Muscle of leg (tissue), 11 donors: ENCODE measurements around the gene NFE2L3. TPM values are rescaled to one million over a fixed set of nuclear protein-coding genes. Genes with fewer than 3 reads are reported as not detected.
"Not testable (repeated sequence)": the region's sequence is repeated elsewhere in the genome, so short reads cannot be mapped to it uniquely, and the experiment has no call there.

Experiments used
- DNase-seq: peaks from one replicate; pipeline ENCODE4 v3.0.0; 2013
- H3K27ac ChIP-seq: one replicate; pipeline ENCODE4 v1.5.1; 2013; ENCODE audit warnings: mild to moderate bottlenecking, low read length, control low read depth
- H3K27me3 ChIP-seq: one replicate; pipeline ENCODE4 v1.6.1; 2013; ENCODE audit warnings: low read length; ENCODE audit not compliant: control insufficient read depth, insufficient read depth
- H3K36me3 ChIP-seq: one replicate; pipeline ENCODE4 v1.6.1; 2013; ENCODE audit warnings: low read length; ENCODE audit not compliant: control insufficient read depth, insufficient read depth
- H3K4me1 ChIP-seq: one replicate; pipeline ENCODE4 v1.6.1; 2013; ENCODE audit warnings: low read length; ENCODE audit not compliant: control insufficient read depth, insufficient read depth
- H3K4me3 ChIP-seq: one replicate; pipeline ENCODE4 v1.5.1; 2013; ENCODE audit warnings: low read length, control low read depth
- H3K9me3 ChIP-seq: replicated peaks from 2 replicates; pipeline ENCODE4 v1.6.1; 2013; ENCODE audit warnings: low read depth, low read length; ENCODE audit not compliant: control insufficient read depth
- WGBS: methylation state at CpG from one replicate; pipeline ENCODE4 v1.1.5; 2013; ENCODE audit warnings: missing lambda C conversion rate; ENCODE audit not compliant: insufficient coverage; 5-methylcytosine and 5-hydroxymethylcytosine counted together
- polyA plus RNA-seq, 8 donors: library from polyadenylated mRNA; unstranded; fragments of 120-200 nt; gene quantifications; one replicate each; pipeline versions ENCODE4 v1.2.1 to v1.2.3, GENCODE V29; 2013; ENCODE audit warnings: inconsistent platforms in 1 of 8, low replicate concordance in 1 of 8; ENCODE audit not compliant: insufficient read length in 8 of 8, insufficient read depth in 1 of 8
- total RNA-seq: library from RNA; stranded (reverse); fragments of 120-200 nt; gene quantifications from one replicate; pipeline ENCODE4 v1.2.4, GENCODE V29; 2013

The NFE2L3 gene
- total and polyA plus RNA-seq, 9 donors = 0.44 to 6.4 (median 2.5) TPM

GRCh38 chr7:26166684-26167266 lies 14.8 kb downstream of the NFE2L3 start:
- Histone ChIP-seq H3K27ac (no peak overlapping the region), H3K36me3 (no peaks in the 10 kb centered on the region), H3K27me3 (no peaks in the 10 kb centered on the region), H3K4me3 (no peak overlapping the region), H3K4me1 (no peaks in the 10 kb centered on the region), H3K9me3 (no peaks in the 10 kb centered on the region)
- 77% methylated on average over 3 of the region's 5 CpGs for WGBS
- DNase-seq = no peak

DNA sequence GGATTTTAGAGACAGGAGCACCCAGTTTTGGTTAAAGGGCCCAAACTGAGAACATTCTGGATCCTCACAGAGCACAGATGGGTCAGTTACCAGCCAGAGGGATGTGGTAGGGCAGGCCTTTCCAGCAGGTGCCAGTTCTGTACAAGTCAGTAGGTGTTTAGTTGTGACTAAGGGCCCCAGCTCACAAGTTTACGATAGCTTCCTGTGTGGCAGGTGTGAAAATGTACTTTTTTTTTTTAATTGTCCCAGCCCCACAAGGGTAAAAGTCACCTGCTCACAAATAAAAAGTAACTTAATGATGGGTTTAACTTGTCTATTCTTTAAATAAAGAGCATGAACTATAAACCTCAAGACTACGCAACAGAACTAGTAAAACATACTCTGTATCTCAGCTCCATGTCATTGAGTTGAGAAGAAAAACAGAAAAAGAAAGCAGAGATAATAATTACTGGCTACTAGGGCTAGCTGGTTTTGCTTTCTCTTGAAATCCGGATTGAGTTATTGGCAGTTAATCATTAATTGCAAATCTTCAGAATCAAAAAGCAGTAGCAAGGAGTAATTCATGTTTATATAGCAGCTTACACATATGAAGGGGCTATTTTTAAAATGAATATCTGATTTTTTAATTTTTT lies 15.4 kb downstream of the NFE2L3 start:
- WGBS = no CpG with 5 or more reads among the region's 3 CpGs
- Histone ChIP-seq H3K36me3 (no peaks in the 10 kb centered on the region), H3K27ac (no peak overlapping the region), H3K27me3 (no peaks in the 10 kb centered on the region), H3K4me1 (no peaks in the 10 kb centered on the region), H3K9me3 (no peaks in the 10 kb centered on the region), H3K4me3 (no peak overlapping the region)
- no peak for DNase-seq

DNA sequence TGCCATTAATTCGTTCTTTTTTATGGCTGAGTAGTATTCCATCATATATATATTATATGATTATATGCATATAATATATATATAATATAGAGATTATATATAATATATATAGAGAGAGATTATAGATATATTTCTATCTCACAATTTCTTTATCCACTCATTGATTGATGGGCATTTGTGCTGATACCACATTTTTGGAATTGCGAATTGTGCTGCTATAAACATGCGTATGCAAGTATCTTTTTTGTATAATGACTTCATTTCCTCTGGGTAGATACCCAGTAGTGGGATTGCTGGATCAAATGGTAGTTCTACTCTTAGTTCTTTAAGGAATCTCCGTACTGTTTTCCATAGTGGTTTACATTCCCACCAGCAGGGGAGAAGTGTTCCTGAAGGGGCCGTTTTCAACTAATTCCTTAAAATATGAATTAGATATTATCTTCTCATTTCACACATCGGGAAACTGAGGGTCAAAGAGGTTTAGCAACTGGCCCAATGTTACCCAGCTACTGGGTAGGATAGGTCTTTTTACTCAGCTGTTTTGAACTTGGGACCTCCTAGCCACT lies 16.5 kb downstream of the NFE2L3 start:
- Histone ChIP-seq H3K4me3 (no peak overlapping the region), H3K27ac (no peak overlapping the region), H3K4me1 (no peaks in the 10 kb centered on the region), H3K9me3 (no peaks in the 10 kb centered on the region), H3K36me3 (no peaks in the 10 kb centered on the region), H3K27me3 (no peaks in the 10 kb centered on the region)
- WGBS = no CpG with 5 or more reads among the region's 6 CpGs
- no peak for DNase-seq

DNA sequence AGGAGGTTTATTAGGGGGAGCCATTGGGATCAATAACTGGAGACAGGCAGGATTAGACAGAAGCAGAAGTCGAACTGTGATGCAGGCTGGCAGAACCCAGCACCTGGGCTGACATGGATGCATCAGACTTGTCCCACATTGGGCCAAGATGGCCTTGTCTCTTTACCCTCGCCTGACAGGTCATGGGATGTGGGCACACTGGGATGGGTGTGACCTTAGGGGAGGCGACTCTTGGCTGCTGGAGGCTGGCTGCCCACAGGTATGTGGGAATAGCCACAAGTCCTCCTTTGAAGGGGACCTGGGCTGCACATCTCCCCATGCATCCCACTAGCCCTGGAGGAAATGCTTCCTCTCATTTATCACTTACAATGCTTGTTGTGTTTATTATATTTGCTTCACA lies 17.3 kb downstream of the NFE2L3 start:
- Histone ChIP-seq H3K27me3 (no peaks in the 10 kb centered on the region), H3K9me3 (no peaks in the 10 kb centered on the region), H3K27ac (no peak overlapping the region), H3K36me3 (no peaks in the 10 kb centered on the region), H3K4me3 (no peak overlapping the region), H3K4me1 (no peaks in the 10 kb centered on the region)
- no peak for DNase-seq
- WGBS = 71% methylated on average over 1 of the region's 3 CpGs

GRCh38 chr7:26170663-26171062 lies 18.7 kb downstream of the NFE2L3 start:
- H3K4me3 ChIP-seq = no peak overlapping the region
- H3K27ac ChIP-seq = no peak overlapping the region
- H3K4me1 ChIP-seq = no peaks in the 10 kb centered on the region
- no peaks in the 10 kb centered on the region for H3K27me3 ChIP-seq
- no peaks in the 10 kb centered on the region for H3K36me3 ChIP-seq
- no peak for DNase-seq
- H3K9me3 ChIP-seq = no peaks in the 10 kb centered on the region
- no CpG with 5 or more reads among the region's 1 CpG for WGBS

DNA sequence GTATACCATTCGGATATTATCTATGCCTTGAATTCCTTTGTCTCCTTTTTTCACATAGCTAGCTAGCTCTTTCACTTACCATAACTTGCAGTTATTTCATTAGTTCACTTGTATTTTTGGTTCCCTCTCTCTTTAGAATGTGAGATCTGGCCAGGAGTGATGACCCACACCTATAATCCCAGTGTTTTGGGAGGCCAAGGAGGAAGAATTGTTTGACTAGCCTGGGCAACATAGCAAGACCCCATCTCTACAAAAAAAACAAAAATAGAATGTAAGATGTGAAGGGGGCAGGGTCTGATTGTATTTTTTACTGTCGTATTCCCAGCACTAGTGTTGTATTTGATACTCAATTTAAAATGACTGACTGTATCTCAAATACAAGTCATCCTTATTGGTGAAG lies 19.6 kb downstream of the NFE2L3 start:
- H3K4me3 ChIP-seq = no peak overlapping the region
- DNase-seq = no peak
- H3K27me3 ChIP-seq = no peaks in the 10 kb centered on the region
- H3K36me3 ChIP-seq = no peaks in the 10 kb centered on the region
- H3K27ac ChIP-seq = no peak overlapping the region
- no CpG with 5 or more reads among the region's 2 CpGs for WGBS
- H3K4me1 ChIP-seq = no peaks in the 10 kb centered on the region
- H3K9me3 ChIP-seq = no peaks in the 10 kb centered on the region

- no peak for DNase-seq
- Histone ChIP-seq H3K4me1 (no peaks in the 10 kb centered on the region), H3K27me3 (no peaks in the 10 kb centered on the region), H3K4me3 (no peak overlapping the region), H3K36me3 (no peaks in the 10 kb centered on the region), H3K27ac (no peak overlapping the region), H3K9me3 (no peaks in the 10 kb centered on the region)
- WGBS = no CpG with 5 or more reads among the region's 1 CpG
These were observed 20.1 kb downstream of the NFE2L3 start for GRCh38 chr7:26172048-26172447.

- not testable (repeated sequence) for H3K4me1 ChIP-seq, DNase-seq, H3K36me3 ChIP-seq, H3K9me3 ChIP-seq, H3K27me3 ChIP-seq, H3K4me3 ChIP-seq, H3K27ac ChIP-seq
- no CpG with 5 or more reads among the region's 4 CpGs for whole genome bisulfite sequencing
These were observed 23.9 kb downstream of the NFE2L3 start for GRCh38 chr7:26175903-26176302.

- not testable (repeated sequence) for H3K36me3 ChIP-seq, H3K27me3 ChIP-seq, H3K4me3 ChIP-seq, H3K4me1 ChIP-seq, H3K9me3 ChIP-seq, DNase-seq, H3K27ac ChIP-seq
- WGBS = no CpG with 5 or more reads among the region's 26 CpGs
These were observed 24.7 kb downstream of the NFE2L3 start for GRCh38 chr7:26176696-26177095.

DNA sequence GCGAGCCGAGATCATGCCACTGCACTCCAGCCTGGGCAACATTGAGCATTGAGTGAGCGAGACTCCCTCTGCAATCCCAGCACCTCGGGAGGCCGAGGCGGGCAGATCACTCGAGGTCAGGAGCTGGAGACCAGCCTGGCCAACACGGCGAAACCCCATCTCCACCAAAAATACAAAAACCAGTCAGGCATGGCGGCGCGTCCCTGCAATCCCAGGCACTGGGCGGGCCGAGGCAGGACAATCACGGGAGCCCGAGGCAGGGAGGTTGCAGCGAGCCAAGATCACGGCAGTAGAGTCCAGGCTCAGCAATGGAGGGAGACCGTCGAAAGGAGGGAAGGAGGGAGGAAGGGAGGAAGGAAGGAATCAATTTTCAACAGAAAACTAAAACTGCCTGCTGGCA lies 25.3 kb downstream of the NFE2L3 start:
- not testable (repeated sequence) for H3K27ac ChIP-seq, H3K27me3 ChIP-seq, H3K36me3 ChIP-seq, H3K4me1 ChIP-seq, H3K9me3 ChIP-seq, H3K4me3 ChIP-seq, DNase-seq
- WGBS = 92% methylated on average over 13 of the region's 20 CpGs
